SK-N-MC (cell line): ENCODE results near the gene TLDC2.

Source experiments
- EZH2 ChIP-seq: fragments of 200-600 bp; sonication (generic); IDR thresholded peaks from one replicate; pipeline ENCODE4 v1.6.1; 2017; ENCODE audit warnings: antibody characterized with exemption
- FOXP2 ChIP-seq: optimal IDR thresholded peaks from 2 replicates; pipeline ENCODE3; 2011; ENCODE audit warnings: mild to moderate bottlenecking, moderate library complexity; ENCODE audit not compliant: insufficient read depth; ENCODE audit errors: extremely low read length, control extremely low read depth
- POLR2AphosphoS5 ChIP-seq: IDR thresholded peaks from 2 replicates; pipeline ENCODE4 v1.6.1; 2012; ENCODE audit warnings: mild to moderate bottlenecking, low read depth, low read length, borderline replicate concordance

GRCh38 chr20:36929290-36929689 is 53.4 kb downstream of the TLDC2 start:
- TF ChIP-seq EZH2 (no peak), POLR2AphosphoS5 (no peak), FOXP2 (no peak)
